ENCODE results near the gene C11orf98. TPM values are rescaled to one million over a fixed set of nuclear protein-coding genes. Genes with fewer than 3 reads are reported as not detected.
A peak's percentile ranks its signal among the peaks of the same experiment; 100 is the strongest.
"Not testable (repeated sequence)": the region's sequence is repeated elsewhere in the genome, so short reads cannot be mapped to it uniquely, and the experiment has no call there.

The C11orf98 gene
- total RNA-seq, 1 donor from 2014 or later: 33.0 TPM

GRCh38 chr11:62689421-62690183 lies 24.6 kb upstream of the C11orf98 start, which contains the start of gene LRRN4CL:
Gene LRRN4CL, minus strand, starts transcription at chr11:62689530. Its CDS starts 1,022 bp downstream, at chr11:62688508.
- peak; percentile 93 for ATAC-seq
- intact Hi-C loops (cut with DNase I): loop anchor here (5.0 kb wide), 1 partner anchor 292 kb away; no protein-coding TSS in a partner anchor

GRCh38 chr11:62688491-62688890 lies 23.5 kb upstream of the C11orf98 start:
- intact Hi-C loops (cut with DNase I): no loop called here
- ATAC-seq (no peak), DNase-seq (ENCODE audit: missing footprints) (no peak)

More at GRCh38 chr11:62689421-62690183, 24.6 kb upstream of the C11orf98 start, which contains the start of gene LRRN4CL:
- peak; percentile 85 for DNase-seq (ENCODE audit: missing footprints)

GRCh38 chr11:62687508-62688396 lies 22.7 kb upstream of the C11orf98 start:
- ATAC-seq (peak; percentile 32), DNase-seq (ENCODE audit: missing footprints) (no peak)
- intact Hi-C loops (cut with DNase I): no loop called here

- intact Hi-C loops (cut with DNase I): no loop called here
- no peak for ATAC-seq
- no peak for DNase-seq (ENCODE audit: missing footprints)
Measured at GRCh38 chr11:62682518-62682917, 17.5 kb upstream of the C11orf98 start.

- intact Hi-C loops (cut with DNase I): loop anchor here (1.0 kb wide), 1 partner anchor 13 kb away; no protein-coding TSS in a partner anchor
- DNase-seq (ENCODE audit: missing footprints): no peak
- peak; percentile 74 for ATAC-seq
Measured at GRCh38 chr11:62680825-62681240, 15.8 kb upstream of the C11orf98 start.

GRCh38 chr11:62678770-62679696 lies 14.0 kb upstream of the C11orf98 start, which contains the start of gene UBXN1:
Gene UBXN1, minus strand, starts transcription at chr11:62679073. Its CDS starts 150 bp downstream, at chr11:62678923.
- ATAC-seq (peak; percentile 89), DNase-seq (ENCODE audit: missing footprints) (peak; percentile 95)
- intact Hi-C loops (cut with DNase I): loop anchor here (5.0 kb wide), 1 partner anchor 277 kb away; no protein-coding TSS in a partner anchor

- ATAC-seq (no peak), DNase-seq (ENCODE audit: missing footprints) (no peak)
- intact Hi-C loops (cut with DNase I): loop anchor here (5.0 kb wide), 1 partner anchor 276 kb away; no protein-coding TSS in a partner anchor
Measured at GRCh38 chr11:62678433-62678769, 13.4 kb upstream of the C11orf98 start.

- no peak for ATAC-seq
- DNase-seq (ENCODE audit: missing footprints): no peak
- intact Hi-C loops (cut with DNase I): loop anchor here (5.0 kb wide), 1 partner anchor 275 kb away; no protein-coding TSS in a partner anchor
Measured at GRCh38 chr11:62677714-62678113, 12.7 kb upstream of the C11orf98 start.

GRCh38 chr11:62677156-62677555 lies 12.1 kb upstream of the C11orf98 start:
- ATAC-seq (no peak), DNase-seq (ENCODE audit: missing footprints) (no peak)
- intact Hi-C loops (cut with DNase I): loop anchor here (5.0 kb wide), 1 partner anchor 275 kb away; no protein-coding TSS in a partner anchor

GRCh38 chr11:62676698-62677097 lies 11.7 kb upstream of the C11orf98 start:
- no peak for DNase-seq (ENCODE audit: missing footprints)
- no peak for ATAC-seq
- intact Hi-C loops (cut with DNase I): loop anchor here (5.0 kb wide), 1 partner anchor 274 kb away; no protein-coding TSS in a partner anchor

GRCh38 chr11:62675415-62675814 lies 10.4 kb upstream of the C11orf98 start:
- intact Hi-C loops (cut with DNase I): loop anchor here (5.0 kb wide), 1 partner anchor 273 kb away; no protein-coding TSS in a partner anchor
- DNase-seq (ENCODE audit: missing footprints); ATAC-seq: not testable (repeated sequence)

GRCh38 chr11:62673196-62673525 lies 8.2 kb upstream of the C11orf98 start:
- DNase-seq (ENCODE audit: missing footprints): no peak
- no peak for ATAC-seq
- intact Hi-C loops (cut with DNase I): no loop called here

GRCh38 chr11:62671608-62672389 lies 6.8 kb upstream of the C11orf98 start, which contains the start of the genes LBHD1 and UQCC3:
Gene LBHD1, minus strand, starts transcription at chr11:62672267. Its CDS starts 2,236 bp downstream, at chr11:62670031.
Gene UQCC3, plus strand, starts transcription at chr11:62671673. Its CDS starts 73 bp downstream, at chr11:62671746.
- DNase-seq (ENCODE audit: missing footprints): peak; percentile 88
- ATAC-seq: peak; percentile 87
- intact Hi-C loops (cut with DNase I): no loop called here

- ATAC-seq (peak; percentile 39), DNase-seq (ENCODE audit: missing footprints) (no peak)
- intact Hi-C loops (cut with DNase I): no loop called here
Measured at GRCh38 chr11:62671236-62671607, 6.2 kb upstream of the C11orf98 start.

- no peak for ATAC-seq
- intact Hi-C loops (cut with DNase I): loop anchor here (5.0 kb wide), 3 partner anchors 38 to 122 kb away; partner anchors contain the start of genes AHNAK, BSCL2, GNG3 and HNRNPUL2
- no peak for DNase-seq (ENCODE audit: missing footprints)
Measured at GRCh38 chr11:62669420-62670161, 4.6 kb upstream of the C11orf98 start.

- intact Hi-C loops (cut with DNase I): loop anchor here (5.0 kb wide), 3 partner anchors 40 to 120 kb away; partner anchors contain the start of genes AHNAK, BSCL2, GNG3 and HNRNPUL2
- no peak for DNase-seq (ENCODE audit: missing footprints)
- ATAC-seq: no peak
Measured at GRCh38 chr11:62667460-62667859, 2.5 kb upstream of the C11orf98 start.

Data from Right ventricle myocardium inferior (tissue), 1 donor.